Measurements from ENCODE around the gene GMPR. TPM values are rescaled to one million over a fixed set of nuclear protein-coding genes. Genes with fewer than 3 reads are reported as not detected.

The GMPR gene
- total and polyA plus RNA-seq, 10 of the 15 experiments (the other 5 are each of a cell fraction or from before 2014, with no cell fraction given), result 0.15 to 1.8 (median 0.49) TPM; not detected in 1

- CTCF ChIA-PET, result interaction anchor here (0.6 to 3.5 kb wide), 6 partner anchors 9 to 520 kb away, joined by 3 to 14 read pairs (median 3); no protein-coding TSS in a partner anchor
Observed at GRCh38 chr6:16216501-16217155, 21.8 kb upstream of the GMPR start.

GRCh38 chr6:16217156-16217721 lies 21.1 kb upstream of the GMPR start:
- Histone ChIP-seq H3K36me3 (ENCODE audit: control insufficient read depth in 2 of 2, insufficient read depth in 2 of 2, low read length in 1 of 2) (no peaks in the 10 kb centered on the region), H3K4me3 (no peak overlapping the region), H3K79me2 (ENCODE audit: control insufficient read depth, insufficient read depth, low read length) (no peaks in the 10 kb centered on the region), H4K20me1 (ENCODE audit: control insufficient read depth, insufficient read depth) (no peaks in the 10 kb centered on the region), H3K9ac (ENCODE audit: control insufficient read depth, insufficient read depth, low read length) (no peak overlapping the region), H2AFZ (ENCODE audit: control insufficient read depth, low read depth, low read length) (no peak overlapping the region), H3K27me3 (replicated peaks in 1 of 2; ENCODE audit: control insufficient read depth in 2 of 2, insufficient read depth in 2 of 2, low read length in 1 of 2) (no peaks in the 10 kb centered on the region; a peak in 1 of 4 replicates), H3K4me2 (ENCODE audit: control insufficient read depth, insufficient read depth) (no peak overlapping the region), H3K9me3 (replicated peaks; ENCODE audit: control insufficient read depth, insufficient read depth, low read length) (no peaks in the 10 kb centered on the region; the same call in 2 of the 3 replicates), H3K4me1 (ENCODE audit: control insufficient read depth, insufficient read depth, low read length) (peaks cover 5% of the 10 kb centered on the region), H3K27ac (ENCODE audit: control insufficient read depth, insufficient read depth) (no peak overlapping the region)
- in situ Hi-C loops (cut with MboI) (no loop called here), intact Hi-C loops (cut with micrococcal nuclease; ENCODE audit: unreplicated experiment) (no loop called here)
- CTCF ChIA-PET, result interaction anchor here (0.5 to 3.5 kb wide), 5 partner anchors 9 to 521 kb away, joined by 3 to 14 read pairs (median 3); no protein-coding TSS in a partner anchor
- 81% methylated on average over 17 of the region's 17 CpGs for WGBS (ENCODE audit: insufficient coverage, insufficient replicate concordance, low lambda C conversion rate, missing lambda C conversion rate)
- SMC1A ChIA-PET (ENCODE audit: uncharacterized antibody, unreplicated experiment), result interaction anchor here (0.8 kb wide), 1 partner anchor 12 kb away, joined by 3 read pairs; no protein-coding TSS in a partner anchor
- POLR2A ChIA-PET, result no interaction called here
- ATAC-seq (no peak), FAIRE-seq (no peak), DNase-seq (ENCODE audit: low read depth, low spot score) (no peak)
- no TSS peak for BruUV-seq (replicated peaks)
- RAD21 ChIA-PET (ENCODE audit: unreplicated experiment), result no interaction called here
- no peak for TF ChIP-seq SIN3A (IDR thresholded peaks at IDR 0.05; ENCODE audit: low read depth, low read length)
- no peak for TF ChIP-seq POLR2AphosphoS2 (IDR thresholded peaks at IDR 0.05; ENCODE audit: low read depth, low read length)
- TF ChIP-seq RAD51 (IDR thresholded peaks at IDR 0.05), result no peak
- TF ChIP-seq PRDM15 (CRISPR knock-in tag; IDR thresholded peaks at IDR 0.05), result no peak
- TF ChIP-seq USF2 (IDR thresholded peaks at IDR 0.05; ENCODE audit: borderline replicate concordance, low read depth, low read length), result no peak
- TF ChIP-seq ZNF217 (IDR thresholded peaks at IDR 0.05), result no peak
- TF ChIP-seq FOS (IDR thresholded peaks at IDR 0.05; ENCODE audit: borderline replicate concordance, extremely low read depth, insufficient read length), result no peak
- no peak for TF ChIP-seq ZSCAN29 (IDR thresholded peaks at IDR 0.05)

More at GRCh38 chr6:16216501-16217155, 21.8 kb upstream of the GMPR start:
- intact Hi-C loops (cut with micrococcal nuclease; ENCODE audit: unreplicated experiment), result no loop called here
- RAD21 ChIA-PET (ENCODE audit: unreplicated experiment), result no interaction called here
- H2AFZ ChIP-seq (ENCODE audit: control insufficient read depth, low read depth, low read length), result no peak overlapping the region
- in situ Hi-C loops (cut with MboI), result no loop called here
- H4K20me1 ChIP-seq (ENCODE audit: control insufficient read depth, insufficient read depth), result no peaks in the 10 kb centered on the region
- H3K9ac ChIP-seq (ENCODE audit: control insufficient read depth, insufficient read depth, low read length), result no peak overlapping the region
- SMC1A ChIA-PET (ENCODE audit: uncharacterized antibody, unreplicated experiment), result interaction anchor here (0.8 to 1.1 kb wide), 3 partner anchors 11 to 60 kb away, joined by 3 to 4 read pairs (median 3); no protein-coding TSS in a partner anchor
- H3K79me2 ChIP-seq (ENCODE audit: control insufficient read depth, insufficient read depth, low read length), result no peaks in the 10 kb centered on the region
- no peak overlapping the region for H3K27ac ChIP-seq (ENCODE audit: control insufficient read depth, insufficient read depth)
- no peaks in the 10 kb centered on the region for H3K36me3 ChIP-seq (ENCODE audit: control insufficient read depth in 2 of 2, insufficient read depth in 2 of 2, low read length in 1 of 2)
- POLR2A ChIA-PET, result no interaction called here
- no peak for FAIRE-seq
- H3K27me3 ChIP-seq (replicated peaks in 1 of 2; ENCODE audit: control insufficient read depth in 2 of 2, insufficient read depth in 2 of 2, low read length in 1 of 2), result no peaks in the 10 kb centered on the region; a peak in 1 of 4 replicates
- 67% methylated on average over 30 of the region's 43 CpGs for WGBS (ENCODE audit: insufficient coverage, insufficient replicate concordance, low lambda C conversion rate, missing lambda C conversion rate)
- H3K4me3 ChIP-seq, result no peak overlapping the region
- H3K4me2 ChIP-seq (ENCODE audit: control insufficient read depth, insufficient read depth), result no peak overlapping the region
- no peaks in the 10 kb centered on the region; the same call in 2 of the 3 replicates for H3K9me3 ChIP-seq (replicated peaks; ENCODE audit: control insufficient read depth, insufficient read depth, low read length)
- TF ChIP-seq ESRRA (IDR thresholded peaks at IDR 0.05; ENCODE audit: low read length) (no peak), TAF1 (IDR thresholded peaks at IDR 0.05; ENCODE audit: borderline replicate concordance, low read depth, low read length) (no peak), CHD2 (IDR thresholded peaks at IDR 0.05; ENCODE audit: borderline replicate concordance, low read depth, low read length) (no peak)
- ATAC-seq, result no peak
- BruUV-seq (replicated peaks), result no TSS peak
- peaks cover 5% of the 10 kb centered on the region for H3K4me1 ChIP-seq (ENCODE audit: control insufficient read depth, insufficient read depth, low read length)
- no peak for DNase-seq (ENCODE audit: low read depth, low spot score)
